Activated CD4-positive, alpha-beta T cell treated with anti-CD3 and anti-CD28 coated beads, Interleukin-2, amount 10 ng/mL, durations not matched to agents 7 days and 5 days (primary cell): Measurements from ENCODE around the gene TRAF3IP3. TPM values are rescaled to one million over a fixed set of nuclear protein-coding genes. Genes with fewer than 3 reads are reported as not detected.

Experiments
- CTCF ChIA-PET: fragments of 350-600 bp; sonication (Branson Sonifier 250); formaldehyde crosslinking; loops from one replicate; lab custom pipeline; 2021; ENCODE audit warnings: antibody characterized with exemption; lab: Charles Lee
- POLR2A ChIA-PET: fragments of 350-600 bp; sonication (Branson Sonifier 250); formaldehyde crosslinking; loops from one replicate; lab custom pipeline; 2021; ENCODE audit warnings: antibody characterized with exemption; lab: Charles Lee
- DNase-seq: peaks from one replicate; pipeline ENCODE4 v3.0.0-alpha.2; 2020
- H3K27ac Mint-ChIP-seq: one replicate; pipeline ENCODE4 v1.8.0; 2021; ENCODE audit warnings: mild to moderate bottlenecking, moderate library complexity, mixed read lengths
- H3K27me3 Mint-ChIP-seq: one replicate; pipeline ENCODE4 v1.8.0; 2021; ENCODE audit warnings: mixed read lengths
- H3K36me3 Mint-ChIP-seq: one replicate; pipeline ENCODE4 v1.8.0; 2021; ENCODE audit warnings: low read depth, mixed read lengths
- H3K4me1 Mint-ChIP-seq: one replicate; pipeline ENCODE4 v1.8.0; 2021; ENCODE audit warnings: mixed read lengths
- H3K4me3 Mint-ChIP-seq: one replicate; pipeline ENCODE4 v1.8.0; 2021; ENCODE audit warnings: mild to moderate bottlenecking, moderate library complexity, mixed read lengths
- H3K9me3 Mint-ChIP-seq: one replicate; pipeline ENCODE4 v1.8.0; 2021; ENCODE audit warnings: mixed read lengths
- total RNA-seq, 2 experiments: library from RNA; stranded (reverse); gene quantifications; one replicate each; pipeline ENCODE4 v1.2.3, GENCODE V29; 2021

The TRAF3IP3 gene
- total RNA-seq, 2 experiments from 2014 or later, result 426 to 434 TPM

DNA sequence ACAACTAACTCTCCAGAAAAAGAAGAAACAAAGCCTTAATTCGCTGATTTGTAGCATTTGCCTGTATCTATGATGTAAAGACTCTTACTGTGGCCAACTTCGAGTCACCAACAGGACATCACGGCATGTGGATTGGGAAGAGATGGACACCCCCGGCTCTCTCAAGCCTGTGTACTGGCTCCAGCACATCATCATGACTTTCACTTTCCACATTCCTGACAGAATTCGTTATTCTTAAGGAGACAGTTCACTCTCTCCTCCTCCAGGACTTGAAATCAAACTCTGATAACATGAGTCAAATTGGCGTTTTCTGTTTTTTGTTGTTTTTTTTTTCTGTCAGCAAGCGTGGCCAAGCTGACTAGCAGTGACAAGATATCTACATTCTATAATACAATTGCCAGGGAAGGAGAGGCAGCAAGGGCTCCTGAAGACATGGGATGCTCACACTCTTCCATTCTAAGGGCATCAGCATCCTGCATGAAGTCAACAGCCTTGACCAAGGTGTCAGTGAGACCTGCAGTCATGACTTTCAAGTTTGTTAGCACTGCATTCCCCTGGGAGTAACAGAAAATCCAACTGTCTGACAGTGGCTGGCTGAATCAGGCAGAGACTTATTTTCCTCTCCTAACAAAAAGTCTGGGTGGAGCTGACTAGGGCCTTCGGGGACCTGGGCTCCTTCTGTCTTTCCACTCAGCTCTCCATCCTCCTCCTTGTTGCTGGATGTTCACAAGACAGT is 13.3 kb upstream of the TRAF3IP3 start:
- ChIA-PET POLR2A (no interaction called here), CTCF (interaction anchor here (1.0 to 1.8 kb wide), 4 partner anchors 8 to 15 kb away, joined by 3 to 7 read pairs (median 4); partner anchors contain the start of gene TRAF3IP3)
- no peak for DNase-seq
- H3K27me3 Mint-ChIP-seq, result no peaks in the 10 kb centered on the region
- no peak overlapping the region for H3K27ac Mint-ChIP-seq
- no peaks in the 10 kb centered on the region for H3K36me3 Mint-ChIP-seq
- H3K9me3 Mint-ChIP-seq, result no peaks in the 10 kb centered on the region
- peaks cover 26% of the 10 kb centered on the region for H3K4me1 Mint-ChIP-seq
- H3K4me3 Mint-ChIP-seq, result no peak overlapping the region

DNA sequence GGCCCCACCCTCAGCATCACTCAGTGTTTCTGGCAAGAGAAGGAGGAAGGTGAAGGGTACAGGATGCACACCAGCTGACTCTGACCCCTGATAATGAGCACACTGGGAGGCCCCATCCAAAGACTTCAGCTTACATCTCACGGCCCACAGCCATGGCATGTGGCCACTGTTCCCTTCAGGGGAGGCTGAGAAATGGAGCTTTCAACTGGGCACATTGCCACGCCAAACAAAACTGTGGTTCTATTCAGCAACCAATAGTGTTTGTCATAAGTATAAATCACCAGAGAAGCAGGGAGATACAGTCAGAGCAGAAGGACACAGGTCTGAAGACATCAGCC is 12.7 kb upstream of the TRAF3IP3 start:
- POLR2A ChIA-PET, result no interaction called here
- no peak overlapping the region for H3K4me3 Mint-ChIP-seq
- no peak overlapping the region for H3K27ac Mint-ChIP-seq
- H3K4me1 Mint-ChIP-seq, result peaks cover 31% of the 10 kb centered on the region
- H3K9me3 Mint-ChIP-seq, result no peaks in the 10 kb centered on the region
- CTCF ChIA-PET, result interaction anchor here (1.0 to 1.8 kb wide), 4 partner anchors 9 to 15 kb away, joined by 3 to 7 read pairs (median 4); partner anchors contain the start of gene TRAF3IP3
- no peaks in the 10 kb centered on the region for H3K36me3 Mint-ChIP-seq
- DNase-seq, result no peak
- H3K27me3 Mint-ChIP-seq, result no peaks in the 10 kb centered on the region

DNA sequence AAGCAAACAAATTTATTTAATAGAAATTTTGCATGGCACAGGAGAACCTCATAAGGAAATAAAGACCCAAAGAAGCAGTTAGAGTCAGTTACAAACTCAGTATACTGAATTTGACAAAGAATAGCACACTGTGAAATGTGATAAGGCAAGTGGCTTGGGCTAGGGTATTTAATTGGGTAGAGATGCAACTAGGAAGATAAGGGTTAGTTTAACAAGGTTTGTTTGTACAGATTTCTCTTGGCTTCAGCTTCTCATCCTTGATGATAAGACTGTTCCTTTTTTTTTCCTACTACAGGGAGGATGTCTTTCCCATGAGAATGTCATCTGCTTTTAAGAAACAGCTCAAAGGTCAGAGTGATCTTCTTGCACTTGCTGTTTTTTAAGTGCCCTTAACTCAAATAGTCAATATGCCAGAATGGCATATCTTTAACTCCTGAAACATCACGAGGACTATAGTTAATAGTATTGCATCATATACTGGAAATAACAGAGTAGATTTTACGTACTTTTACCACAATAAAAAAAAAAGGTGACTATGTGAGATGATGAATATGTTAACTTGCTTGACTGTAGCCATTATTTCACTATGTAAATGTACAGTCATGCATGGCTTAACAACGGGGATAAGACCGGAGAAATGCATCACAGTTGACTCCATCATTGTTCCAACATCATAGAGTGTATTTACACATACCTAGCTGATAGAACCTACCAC is 9.2 kb upstream of the TRAF3IP3 start:
- Mint-ChIP-seq H3K27me3 (no peaks in the 10 kb centered on the region), H3K4me1 (peaks cover 55% of the 10 kb centered on the region), H3K4me3 (no peak overlapping the region), H3K27ac (peak overlapping the region; percentile 19), H3K36me3 (peaks cover 2% of the 10 kb centered on the region), H3K9me3 (no peaks in the 10 kb centered on the region)
- DNase-seq, result no peak
- CTCF ChIA-PET, result interaction anchor here (0.5 to 2.4 kb wide), 8 partner anchors 10 to 177 kb away, joined by 3 to 13 read pairs (median 3); no protein-coding TSS in a partner anchor
- POLR2A ChIA-PET, result interaction anchor here (0.6 kb wide), 1 partner anchor 43 kb away, joined by 3 read pairs; no protein-coding TSS in a partner anchor

DNA sequence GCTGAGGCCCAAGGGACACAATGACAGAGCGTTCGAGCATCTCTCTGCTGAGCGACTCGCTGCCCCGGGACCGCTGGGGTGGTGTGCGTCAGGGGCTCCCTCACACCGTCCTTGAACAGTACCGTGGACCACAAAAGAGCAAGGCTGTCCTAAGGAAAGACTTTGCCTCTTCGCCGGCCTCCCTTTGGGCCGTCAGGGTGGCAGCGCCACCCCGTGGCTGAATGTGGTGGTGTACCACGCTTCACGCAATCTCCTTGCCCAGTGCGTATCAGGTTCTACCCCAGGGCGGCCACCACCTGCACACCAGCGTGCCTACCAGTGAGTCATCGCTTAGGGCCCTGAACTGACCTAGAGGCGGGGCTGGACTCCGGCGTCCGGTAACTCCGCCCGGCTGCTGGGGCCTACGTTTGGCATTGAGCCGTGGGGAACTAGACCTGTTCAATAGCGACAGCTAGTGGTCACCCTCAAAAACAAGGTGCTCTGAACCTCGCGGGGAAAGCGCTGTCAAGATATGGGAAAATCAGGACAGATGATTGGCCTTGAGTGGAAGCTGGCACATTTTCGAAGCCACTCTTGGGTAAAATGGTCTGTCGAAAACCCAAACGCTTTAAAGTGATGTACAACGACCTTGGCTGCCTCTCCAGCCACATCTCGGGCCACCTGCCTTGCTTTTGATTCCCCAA is 8.1 kb upstream of the TRAF3IP3 start:
- Mint-ChIP-seq H3K36me3 (peaks cover 2% of the 10 kb centered on the region), H3K4me3 (peak overlapping the region; percentile 70), H3K27ac (peak overlapping the region; percentile 96), H3K4me1 (peaks cover 62% of the 10 kb centered on the region), H3K9me3 (no peaks in the 10 kb centered on the region), H3K27me3 (no peaks in the 10 kb centered on the region)
- CTCF ChIA-PET, result interaction anchor here (0.7 to 2.6 kb wide), 34 partner anchors 10 to 185 kb away, joined by 3 to 34 read pairs (median 6); partner anchors contain the start of genes C1orf74, G0S2 and TRAF3IP3
- POLR2A ChIA-PET, result no interaction called here
- peak; percentile 81 for DNase-seq

DNA sequence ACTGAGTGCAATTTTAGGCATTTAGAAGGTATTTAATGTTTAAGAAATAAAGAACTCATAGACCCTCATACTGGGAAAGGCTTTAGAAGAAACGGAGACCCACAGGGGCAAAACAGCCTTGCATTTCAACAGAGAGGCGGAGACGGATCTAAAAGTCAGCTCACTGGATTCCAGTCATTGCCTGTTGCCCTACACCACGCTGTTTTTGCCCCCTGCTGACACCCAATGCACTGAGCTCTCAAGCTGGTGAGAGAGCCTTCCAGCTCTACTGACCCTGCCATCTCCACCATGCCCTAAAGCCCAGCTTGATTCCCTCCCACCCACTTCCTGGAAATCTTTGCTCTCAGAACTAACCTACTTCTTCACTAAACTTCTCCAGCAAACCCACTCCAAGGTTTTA is 7.2 kb upstream of the TRAF3IP3 start:
- Mint-ChIP-seq H3K27me3 (no peaks in the 10 kb centered on the region), H3K36me3 (peaks cover 2% of the 10 kb centered on the region), H3K27ac (peak overlapping the region; percentile 96), H3K9me3 (no peaks in the 10 kb centered on the region), H3K4me1 (peaks cover 64% of the 10 kb centered on the region), H3K4me3 (peak overlapping the region; percentile 70)
- ChIA-PET CTCF (interaction anchor here (0.7 to 2.6 kb wide), 34 partner anchors 9 to 185 kb away, joined by 3 to 34 read pairs (median 6); partner anchors contain the start of genes C1orf74, G0S2 and TRAF3IP3), POLR2A (no interaction called here)
- DNase-seq, result no peak

DNA sequence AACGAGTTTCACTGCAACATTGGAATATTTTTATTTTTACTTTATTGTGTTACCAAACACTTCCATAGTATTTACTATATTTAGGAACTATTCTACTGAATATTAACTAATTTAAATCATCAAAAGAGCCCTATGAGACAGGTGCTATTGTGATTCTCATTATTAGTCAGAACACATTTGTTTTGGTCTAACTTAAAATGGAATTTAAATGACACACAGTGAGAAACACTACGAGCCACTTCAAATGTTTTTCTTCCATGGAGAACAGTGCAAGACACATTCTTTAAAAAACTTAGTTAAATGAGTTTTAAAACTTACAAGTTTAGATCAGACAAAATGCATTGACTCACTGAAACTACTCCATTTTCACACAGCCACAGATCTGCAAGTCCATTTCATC is 6.6 kb upstream of the TRAF3IP3 start:
- ChIA-PET CTCF (interaction anchor here (0.7 to 2.6 kb wide), 17 partner anchors 9 to 186 kb away, joined by 3 to 34 read pairs (median 6); partner anchors contain the start of gene TRAF3IP3), POLR2A (interaction anchor here (0.6 kb wide), 1 partner anchor 50 kb away, joined by 3 read pairs; no protein-coding TSS in a partner anchor)
- Mint-ChIP-seq H3K27me3 (no peaks in the 10 kb centered on the region), H3K4me3 (peak overlapping the region; percentile 11), H3K27ac (peak overlapping the region; percentile 84), H3K4me1 (peaks cover 68% of the 10 kb centered on the region), H3K36me3 (peaks cover 2% of the 10 kb centered on the region), H3K9me3 (no peaks in the 10 kb centered on the region)
- no peak for DNase-seq

DNA sequence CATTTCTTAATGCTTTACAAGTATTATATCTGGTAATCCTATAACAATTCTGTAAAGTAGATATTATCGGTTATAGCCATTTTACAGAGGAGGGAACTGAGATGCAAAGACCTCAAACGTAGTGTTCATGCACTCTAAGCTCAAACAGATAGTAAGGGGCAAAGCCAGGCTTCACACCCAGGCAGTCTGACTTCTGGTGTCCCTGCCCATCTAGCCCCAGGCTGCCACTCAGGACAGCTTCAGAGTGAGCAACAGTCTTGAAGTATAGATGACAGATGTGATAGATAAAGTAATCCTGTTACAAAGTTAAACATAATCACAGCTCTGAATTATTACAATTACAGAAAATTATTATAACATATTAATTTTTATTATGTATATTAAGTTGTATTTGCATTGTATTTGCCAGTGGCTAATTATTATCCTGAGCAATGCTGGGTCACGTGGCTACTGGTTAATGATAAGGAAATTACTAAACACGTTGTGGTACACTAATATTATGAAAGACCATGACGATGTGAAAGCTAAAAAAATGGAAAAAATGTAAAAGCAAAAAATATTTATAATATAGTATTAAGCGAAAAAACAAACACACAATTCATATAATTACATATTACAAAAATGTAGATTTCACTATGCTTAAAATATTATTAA is 6.1 kb upstream of the TRAF3IP3 start:
- Mint-ChIP-seq H3K9me3 (no peaks in the 10 kb centered on the region), H3K4me3 (peak overlapping the region; percentile 11), H3K27ac (peak overlapping the region; percentile 84), H3K36me3 (peaks cover 2% of the 10 kb centered on the region), H3K4me1 (peaks cover 70% of the 10 kb centered on the region), H3K27me3 (no peaks in the 10 kb centered on the region)
- ChIA-PET POLR2A (interaction anchor here (0.6 kb wide), 1 partner anchor 50 kb away, joined by 3 read pairs; no protein-coding TSS in a partner anchor), CTCF (interaction anchor here (1.2 to 2.6 kb wide), 10 partner anchors 9 to 187 kb away, joined by 3 to 34 read pairs (median 6); no protein-coding TSS in a partner anchor)
- DNase-seq, result no peak

DNA sequence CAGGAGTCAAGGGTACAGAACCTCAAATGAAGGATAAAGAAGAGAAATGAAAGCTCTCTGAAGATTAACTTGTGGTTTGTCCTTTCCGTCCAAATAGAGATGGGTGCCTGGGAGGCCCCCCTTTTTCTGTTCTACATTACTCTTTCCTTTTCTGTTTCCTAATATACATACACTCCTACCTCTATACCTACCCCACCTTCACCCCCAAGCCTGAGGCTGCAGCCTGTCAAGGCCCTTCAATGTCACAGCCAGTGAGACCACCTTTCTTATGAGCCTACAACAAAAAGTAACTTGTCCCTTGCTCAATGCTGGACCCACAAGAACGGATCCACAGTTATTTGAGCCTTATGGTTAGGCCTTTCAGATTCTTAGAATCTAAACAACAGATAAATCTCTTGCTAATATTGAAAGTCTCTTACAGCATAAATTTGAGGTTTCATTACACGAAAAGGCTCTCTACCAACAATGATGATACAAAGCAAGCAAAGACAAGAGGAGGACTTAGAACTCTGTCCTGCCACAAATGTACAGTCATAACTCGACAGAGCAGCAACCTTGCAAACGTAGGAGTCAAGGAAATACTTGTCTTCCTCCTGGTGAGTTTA is 4.1 kb upstream of the TRAF3IP3 start:
- Mint-ChIP-seq H3K27me3 (no peaks in the 10 kb centered on the region), H3K4me3 (peak overlapping the region; percentile 61), H3K9me3 (no peaks in the 10 kb centered on the region), H3K4me1 (peaks cover 77% of the 10 kb centered on the region), H3K36me3 (peaks cover 18% of the 10 kb centered on the region), H3K27ac (peak overlapping the region; percentile 95)
- DNase-seq, result peak; percentile 44
- POLR2A ChIA-PET, result interaction anchor here (2.4 kb wide), 1 partner anchor 17 kb away, joined by 15 read pairs; no protein-coding TSS in a partner anchor
- CTCF ChIA-PET, result interaction anchor here (0.8 to 7.5 kb wide), 5 partner anchors 8 to 43 kb away, joined by 3 to 74 read pairs (median 4); partner anchors contain the start of gene C1orf74

DNA sequence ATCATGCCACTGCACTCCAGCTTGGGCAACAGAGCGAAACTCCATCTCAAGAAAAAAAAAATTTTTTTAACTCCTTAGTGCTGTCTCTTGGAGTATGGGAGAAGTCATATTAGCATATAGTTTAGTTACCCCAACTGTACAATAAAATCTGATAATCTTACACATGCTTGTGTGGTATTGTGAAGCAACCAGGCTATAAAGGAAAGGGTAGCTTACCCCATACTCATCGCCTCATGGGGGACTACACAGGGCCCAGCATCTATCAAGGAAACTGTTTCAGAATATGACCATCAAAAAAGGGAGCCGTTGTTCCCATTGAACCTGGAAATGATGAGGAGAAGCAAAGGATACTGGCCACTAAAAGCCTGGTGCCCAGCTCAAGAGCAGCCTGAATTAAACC is 3.0 kb upstream of the TRAF3IP3 start:
- Mint-ChIP-seq H3K4me3 (peak overlapping the region; percentile 61), H3K4me1 (peaks cover 67% of the 10 kb centered on the region), H3K9me3 (no peaks in the 10 kb centered on the region), H3K27me3 (no peaks in the 10 kb centered on the region), H3K27ac (peak overlapping the region; percentile 95), H3K36me3 (peaks cover 30% of the 10 kb centered on the region)
- no peak for DNase-seq
- ChIA-PET POLR2A (interaction anchor here (2.4 kb wide), 1 partner anchor 16 kb away, joined by 15 read pairs; no protein-coding TSS in a partner anchor), CTCF (interaction anchor here (1.5 to 7.5 kb wide), 4 partner anchors 10 to 32 kb away, joined by 3 to 74 read pairs (median 4); partner anchors contain the start of gene C1orf74)

DNA sequence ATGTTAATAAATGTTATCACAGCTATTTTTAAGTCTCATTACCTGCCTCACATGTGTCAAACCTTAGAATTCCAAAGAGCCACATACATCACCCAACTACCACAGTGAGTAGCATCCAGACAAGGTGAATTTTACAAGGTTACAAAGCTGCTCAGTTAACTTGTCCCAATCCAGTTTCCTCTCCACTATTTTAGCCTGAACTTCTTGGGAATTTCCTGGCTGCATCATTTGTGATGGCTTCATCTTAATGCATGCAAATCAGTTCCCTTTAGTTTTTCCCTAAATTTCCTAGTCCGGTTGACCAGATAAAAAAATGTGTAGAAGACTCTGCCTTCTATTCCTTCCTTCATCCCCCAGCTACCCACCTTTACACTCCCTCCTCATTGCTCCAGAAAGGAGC is 597 bp upstream of the TRAF3IP3 start:
- no peaks in the 10 kb centered on the region for H3K27me3 Mint-ChIP-seq
- H3K36me3 Mint-ChIP-seq, result peaks cover 51% of the 10 kb centered on the region
- H3K9me3 Mint-ChIP-seq, result no peaks in the 10 kb centered on the region
- peak overlapping the region; percentile 91 for H3K4me3 Mint-ChIP-seq
- H3K4me1 Mint-ChIP-seq, result peaks cover 74% of the 10 kb centered on the region
- ChIA-PET CTCF (interaction anchor here (0.6 to 7.5 kb wide), 9 partner anchors 11 to 190 kb away, joined by 3 to 74 read pairs (median 3); partner anchors contain the start of genes C1orf74 and UTP25), POLR2A (interaction anchor here (0.9 to 3.0 kb wide), 3 partner anchors 13 to 29 kb away, joined by 3 to 48 read pairs (median 3); partner anchors contain the start of gene C1orf74)
- H3K27ac Mint-ChIP-seq, result peak overlapping the region; percentile 93
- no peak for DNase-seq
